GM23248 (cell line): ENCODE data around the gene FAM114A1. TPM values are rescaled to one million over a fixed set of nuclear protein-coding genes. Genes with fewer than 3 reads are reported as not detected.

Experiments used
- DNase-seq: peaks from one replicate; pipeline ENCODE4 v3.0.0-alpha.2; 2015
- H2AFZ ChIP-seq: fragments of 200-600 bp; sonication (generic); 2 replicates; pipeline ENCODE4 v1.6.1; 2016; ENCODE audit warnings: antibody characterized with exemption
- H3F3A ChIP-seq: fragments of 200-600 bp; sonication (generic); 2 replicates; pipeline ENCODE4 v1.6.1; 2016; ENCODE audit warnings: mild to moderate bottlenecking, antibody characterized with exemption, mixed run types; ENCODE audit not compliant: insufficient read depth
- H3K27ac ChIP-seq: fragments of 200-600 bp; sonication (generic); 2 replicates; pipeline ENCODE4 v1.5.1; 2016; ENCODE audit warnings: mild to moderate bottlenecking
- H3K27me3 ChIP-seq: fragments of 200-600 bp; sonication (generic); replicated peaks from 2 replicates; pipeline ENCODE4 v1.6.1; 2016; ENCODE audit warnings: mild to moderate bottlenecking; ENCODE audit not compliant: insufficient read depth
- H3K36me3 ChIP-seq: fragments of 200-600 bp; sonication (generic); 2 replicates; pipeline ENCODE4 v1.6.1; 2016; ENCODE audit warnings: low read depth, mild to moderate bottlenecking
- H3K4me1 ChIP-seq: fragments of 200-600 bp; sonication (generic); 2 replicates; pipeline ENCODE4 v1.6.1; 2016; ENCODE audit warnings: mild to moderate bottlenecking; ENCODE audit not compliant: insufficient read depth
- H3K4me2 ChIP-seq: fragments of 200-600 bp; sonication (generic); one replicate; pipeline ENCODE4 v1.6.1; 2016; ENCODE audit warnings: mild to moderate bottlenecking; ENCODE audit not compliant: unreplicated experiment
- H3K4me3 ChIP-seq: fragments of 200-600 bp; sonication (generic); 2 replicates; pipeline ENCODE4 v1.5.1; 2016; ENCODE audit warnings: mild to moderate bottlenecking
- H3K79me2 ChIP-seq: fragments of 200-600 bp; sonication (generic); 2 replicates; pipeline ENCODE4 v1.6.1; 2016; ENCODE audit warnings: mild to moderate bottlenecking; ENCODE audit not compliant: insufficient read depth
- H3K9ac ChIP-seq: fragments of 200-600 bp; sonication (generic); 2 replicates; pipeline ENCODE4 v1.6.1; 2016; ENCODE audit warnings: mild to moderate bottlenecking
- H3K9me2 ChIP-seq: fragments of 200-600 bp; sonication (generic); 2 replicates; pipeline ENCODE4 v1.6.1; 2016; ENCODE audit warnings: mixed run types, mild to moderate bottlenecking, moderate library complexity; ENCODE audit not compliant: insufficient read depth
- H3K9me3 ChIP-seq: fragments of 200-600 bp; sonication (generic); one replicate; pipeline ENCODE4 v1.6.1; 2017; ENCODE audit warnings: low read depth
- H4K20me1 ChIP-seq: fragments of 200-600 bp; sonication (generic); 2 replicates; pipeline ENCODE4 v1.6.0; 2016; ENCODE audit not compliant: insufficient read depth
- EZH2 ChIP-seq: fragments of 200-600 bp; sonication (generic); IDR thresholded peaks from 2 replicates; pipeline ENCODE4 v1.6.1; 2018; ENCODE audit warnings: antibody characterized with exemption, mild to moderate bottlenecking; ENCODE audit not compliant: insufficient read depth, poor library complexity, severe bottlenecking
- EZH2phosphoT487 ChIP-seq: fragments of 200-600 bp; sonication (generic); IDR thresholded peaks from 2 replicates; pipeline ENCODE4 v1.6.1; 2018; ENCODE audit warnings: antibody characterized with exemption, moderate library complexity, mild to moderate bottlenecking, low read depth; ENCODE audit not compliant: insufficient read depth
- WGBS, 2 experiments: methylation state at CpG; one replicate each; pipeline ENCODE4 v1.1.6; 2015 to 2017; ENCODE audit warnings: low lambda C conversion rate in 2 of 2, low coverage in 1 of 2; ENCODE audit errors: missing lambda C conversion rate in 2 of 2; 5-methylcytosine and 5-hydroxymethylcytosine counted together
- in situ Hi-C: fragments of 300-500 bp; cut with MboI; formaldehyde crosslinking; loops from 2 replicates; pipeline ENCODE4 v1.15.0; 2020
- polyA plus RNA-seq: library from polyadenylated mRNA; unstranded; fragments of >200 nt; fragmentation: Nextera tagmentation; extraction: Ambion mirVana; gene quantifications from 2 replicates; pipeline ENCODE4 v1.2.1, GENCODE V29; 2016
- total RNA-seq: library from RNA; depleted of rRNA; stranded (reverse); fragments of >200 nt; shearing (Covaris generic); gene quantifications from 2 replicates; pipeline ENCODE4 v1.2.3, GENCODE V29; 2014

Gene FAM114A1
- total and polyA plus RNA-seq, 2 experiments from 2014 or later, result 237 to 318 TPM

GRCh38 chr4:38832206-38832605 lies 35.4 kb upstream of the FAM114A1 start:
- no peak for DNase-seq

GRCh38 chr4:38832624-38833528 lies 34.7 kb upstream of the FAM114A1 start:
- H3K27me3 ChIP-seq, result peaks cover 15% of the 10 kb centered on the region
- H2AFZ ChIP-seq, result no peak overlapping the region
- no peak overlapping the region for H3K4me3 ChIP-seq
- no peaks in the 10 kb centered on the region for H3K79me2 ChIP-seq
- no peaks in the 10 kb centered on the region for H3K36me3 ChIP-seq
- TF ChIP-seq EZH2phosphoT487, result no peak
- no peak for TF ChIP-seq EZH2
- WGBS, 2 experiments, result 67 to 78% methylated on average over 7 of the region's 7 CpGs
- H3F3A ChIP-seq, result peaks cover 6% of the 10 kb centered on the region
- H3K9me3 ChIP-seq, result peaks cover 7% of the 10 kb centered on the region
- H3K27ac ChIP-seq, result no peak overlapping the region
- no peak overlapping the region for H3K9ac ChIP-seq
- no peaks in the 10 kb centered on the region for H3K9me2 ChIP-seq
- no peaks in the 10 kb centered on the region for H3K4me1 ChIP-seq
- no peak overlapping the region for H3K4me2 ChIP-seq
- H4K20me1 ChIP-seq, result no peaks in the 10 kb centered on the region
- DNase-seq, result no peak
- in situ Hi-C loops, result no loop called here

More at GRCh38 chr4:38832206-38832605, 35.4 kb upstream of the FAM114A1 start:
- Histone ChIP-seq H3K4me1 (no peaks in the 10 kb centered on the region), H3K4me2 (no peak overlapping the region), H2AFZ (no peak overlapping the region), H3K9me2 (no peaks in the 10 kb centered on the region), H3K79me2 (no peaks in the 10 kb centered on the region), H4K20me1 (no peaks in the 10 kb centered on the region), H3F3A (no peaks in the 10 kb centered on the region), H3K27me3 (peaks cover 15% of the 10 kb centered on the region), H3K36me3 (no peaks in the 10 kb centered on the region), H3K27ac (no peak overlapping the region), H3K4me3 (no peak overlapping the region), H3K9me3 (peaks cover 7% of the 10 kb centered on the region), H3K9ac (no peak overlapping the region)
- TF ChIP-seq EZH2 (no peak), EZH2phosphoT487 (no peak)
- in situ Hi-C loops, result no loop called here
- WGBS, 2 experiments, result 93 to 94% methylated on average over 1 of the region's 1 CpG

GRCh38 chr4:38834570-38834969 lies 33.0 kb upstream of the FAM114A1 start:
- H3K4me1 ChIP-seq, result no peaks in the 10 kb centered on the region
- no peak overlapping the region for H3K4me2 ChIP-seq
- peaks cover 20% of the 10 kb centered on the region for H3K27me3 ChIP-seq
- H2AFZ ChIP-seq, result no peak overlapping the region
- no peak overlapping the region for H3K4me3 ChIP-seq
- no peak for DNase-seq
- H4K20me1 ChIP-seq, result no peaks in the 10 kb centered on the region
- no peaks in the 10 kb centered on the region for H3K36me3 ChIP-seq
- in situ Hi-C loops, result no loop called here
- H3F3A ChIP-seq, result peaks cover 7% of the 10 kb centered on the region
- 89 to 91% methylated on average over 4 of the region's 4 CpGs for WGBS, 2 experiments
- H3K27ac ChIP-seq, result no peak overlapping the region
- peaks cover 7% of the 10 kb centered on the region for H3K9me3 ChIP-seq
- no peaks in the 10 kb centered on the region for H3K79me2 ChIP-seq
- H3K9ac ChIP-seq, result no peak overlapping the region
- TF ChIP-seq EZH2 (no peak), EZH2phosphoT487 (no peak)
- no peaks in the 10 kb centered on the region for H3K9me2 ChIP-seq

GRCh38 chr4:38837334-38837733 lies 30.3 kb upstream of the FAM114A1 start:
- no peaks in the 10 kb centered on the region for H3K9me2 ChIP-seq
- no peaks in the 10 kb centered on the region for H3K79me2 ChIP-seq
- no peaks in the 10 kb centered on the region for H4K20me1 ChIP-seq
- H3K27ac ChIP-seq, result no peak overlapping the region
- H3K4me3 ChIP-seq, result no peak overlapping the region
- H3K36me3 ChIP-seq, result no peaks in the 10 kb centered on the region
- peak overlapping the region; percentile 16 for H3K4me2 ChIP-seq
- TF ChIP-seq EZH2, result no peak
- no peak for TF ChIP-seq EZH2phosphoT487
- peaks cover 7% of the 10 kb centered on the region for H3F3A ChIP-seq
- no peaks in the 10 kb centered on the region for H3K4me1 ChIP-seq
- H3K27me3 ChIP-seq, result peaks cover 27% of the 10 kb centered on the region
- H2AFZ ChIP-seq, result no peak overlapping the region
- DNase-seq, result no peak
- H3K9me3 ChIP-seq, result peaks cover 7% of the 10 kb centered on the region
- in situ Hi-C loops, result no loop called here
- no peak overlapping the region for H3K9ac ChIP-seq
